WERI-Rb-1 (cell line): ENCODE results near the gene AMPH.
"Not testable (repeated sequence)": the region's sequence is repeated elsewhere in the genome, so short reads cannot be mapped to it uniquely, and the experiment has no call there.

ENCODE experiments used
- DNase-seq: peaks from one replicate; pipeline ENCODE4 v3.0.0-alpha.2; 2020
- H3K27ac ChIP-seq: fragments of 250-450 bp; sonication (Bioruptor Pico); 2 replicates; pipeline ENCODE4 v1.5.1; 2020; ENCODE audit warnings: mild to moderate bottlenecking, moderate library complexity
- H3K27me3 ChIP-seq: fragments of 250-450 bp; sonication (Bioruptor Pico); 2 replicates; pipeline ENCODE4 v1.5.1; 2021; ENCODE audit warnings: mild to moderate bottlenecking, low read depth, moderate library complexity; ENCODE audit not compliant: insufficient read depth, severe bottlenecking
- H3K36me3 ChIP-seq: fragments of 250-450 bp; sonication (Bioruptor Pico); 2 replicates; pipeline ENCODE4 v1.5.1; 2020; ENCODE audit warnings: mild to moderate bottlenecking, moderate library complexity
- H3K4me3 ChIP-seq: 2 replicates; pipeline ENCODE4 v1.5.1; 2011; ENCODE audit warnings: low read depth, mild to moderate bottlenecking, control low read depth, low read length
- H3K9me3 ChIP-seq: fragments of 250-450 bp; sonication (Bioruptor Pico); 2 replicates; pipeline ENCODE4 v1.5.1; 2021; ENCODE audit warnings: mild to moderate bottlenecking, moderate library complexity; ENCODE audit not compliant: severe bottlenecking
- TF ChIP-seq, protein P1 (sequence below): IDR thresholded peaks from 2 replicates; pipeline ENCODE4 v1.5.1; 2011; ENCODE audit warnings: low read depth, mild to moderate bottlenecking, control low read depth, inconsistent platforms, low read length

Gene AMPH

DNA sequence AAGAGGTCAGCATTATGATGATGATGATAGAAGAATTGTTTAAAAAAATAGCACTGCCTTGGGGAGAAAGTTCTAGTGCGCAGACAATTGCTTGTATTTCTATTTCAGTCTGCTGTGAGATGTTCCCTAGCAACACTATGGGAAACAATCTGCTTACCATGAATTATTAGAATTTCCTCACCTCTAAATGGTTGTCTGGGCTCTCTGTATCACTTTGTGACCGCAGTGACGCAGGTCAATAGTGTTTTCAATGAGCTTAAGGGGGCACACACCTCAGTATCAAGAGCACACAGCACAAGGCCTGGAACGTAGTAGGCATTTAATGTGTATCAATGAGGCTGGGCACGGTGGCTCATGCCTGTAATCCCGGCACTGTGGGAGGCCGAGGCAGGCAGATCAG, 258.9 kb downstream of the AMPH start:
- Histone ChIP-seq H3K27ac (no peak overlapping the region), H3K36me3 (no peaks in the 10 kb centered on the region), H3K4me3 (no peak overlapping the region), H3K27me3 (no peaks in the 10 kb centered on the region), H3K9me3 (no peaks in the 10 kb centered on the region)
- DNase-seq, result no peak
- TF ChIP-seq, protein P1, sequence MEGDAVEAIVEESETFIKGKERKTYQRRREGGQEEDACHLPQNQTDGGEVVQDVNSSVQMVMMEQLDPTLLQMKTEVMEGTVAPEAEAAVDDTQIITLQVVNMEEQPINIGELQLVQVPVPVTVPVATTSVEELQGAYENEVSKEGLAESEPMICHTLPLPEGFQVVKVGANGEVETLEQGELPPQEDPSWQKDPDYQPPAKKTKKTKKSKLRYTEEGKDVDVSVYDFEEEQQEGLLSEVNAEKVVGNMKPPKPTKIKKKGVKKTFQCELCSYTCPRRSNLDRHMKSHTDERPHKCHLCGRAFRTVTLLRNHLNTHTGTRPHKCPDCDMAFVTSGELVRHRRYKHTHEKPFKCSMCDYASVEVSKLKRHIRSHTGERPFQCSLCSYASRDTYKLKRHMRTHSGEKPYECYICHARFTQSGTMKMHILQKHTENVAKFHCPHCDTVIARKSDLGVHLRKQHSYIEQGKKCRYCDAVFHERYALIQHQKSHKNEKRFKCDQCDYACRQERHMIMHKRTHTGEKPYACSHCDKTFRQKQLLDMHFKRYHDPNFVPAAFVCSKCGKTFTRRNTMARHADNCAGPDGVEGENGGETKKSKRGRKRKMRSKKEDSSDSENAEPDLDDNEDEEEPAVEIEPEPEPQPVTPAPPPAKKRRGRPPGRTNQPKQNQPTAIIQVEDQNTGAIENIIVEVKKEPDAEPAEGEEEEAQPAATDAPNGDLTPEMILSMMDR, result no peak

DNA sequence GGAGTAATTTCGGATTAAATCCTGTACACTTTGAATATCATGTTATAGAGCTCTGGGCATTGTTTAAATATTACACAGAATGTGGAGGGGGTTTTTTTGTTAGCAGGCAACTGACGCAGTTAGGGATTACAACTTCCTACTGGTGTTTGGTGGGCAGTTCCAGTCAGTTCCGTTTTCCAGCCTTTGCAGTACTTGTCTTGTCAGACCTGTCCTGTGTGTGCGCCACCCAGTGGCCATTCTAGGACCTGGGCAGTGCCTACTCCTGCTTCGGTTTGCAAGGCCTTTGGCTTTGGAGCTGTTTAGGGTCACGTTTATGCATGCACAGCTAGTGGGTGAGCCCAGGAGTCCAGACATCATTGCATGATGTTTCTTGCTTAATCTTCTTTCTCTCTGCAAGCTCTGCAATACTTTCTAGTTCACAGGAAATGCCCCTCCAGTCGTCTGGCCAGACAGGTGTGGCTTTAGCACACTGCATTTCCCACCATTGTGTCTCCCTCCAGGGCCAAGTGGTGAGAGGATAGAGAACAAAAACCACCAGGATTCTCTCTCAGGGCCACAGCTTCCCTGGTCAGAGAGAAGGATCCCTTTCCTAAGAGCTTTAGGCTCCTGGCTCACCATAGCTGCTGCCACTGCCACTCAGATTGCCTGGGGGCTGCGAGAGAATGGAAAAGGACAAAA, 261.2 kb downstream of the AMPH start:
- no peaks in the 10 kb centered on the region for H3K27me3 ChIP-seq
- TF ChIP-seq, protein P1, result peak; percentile 93
- peak; percentile 89 for DNase-seq
- no peak overlapping the region for H3K4me3 ChIP-seq
- H3K27ac ChIP-seq, result no peak overlapping the region
- H3K9me3 ChIP-seq, result no peaks in the 10 kb centered on the region
- H3K36me3 ChIP-seq, result no peaks in the 10 kb centered on the region

DNA sequence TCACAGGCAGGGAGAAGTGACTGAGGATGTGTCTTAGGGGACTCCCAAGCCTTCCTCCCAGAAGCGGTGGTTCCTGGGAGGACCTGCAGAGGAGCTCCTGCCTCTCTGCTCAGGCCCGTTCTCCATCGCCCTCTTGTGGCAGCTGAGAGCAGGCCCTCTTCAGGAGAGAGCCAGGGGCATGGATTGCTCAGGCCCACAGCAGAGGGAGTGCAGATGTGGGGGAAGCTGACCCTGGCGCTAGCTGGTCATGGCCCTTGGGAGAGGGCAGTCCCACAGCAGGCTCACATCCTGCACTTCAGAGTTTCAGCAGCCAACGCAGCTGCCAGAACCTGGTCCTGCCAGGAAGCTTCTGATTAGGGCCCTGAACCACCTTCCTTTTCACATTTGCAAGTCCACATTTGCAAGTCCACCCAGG, 263.0 kb downstream of the AMPH start:
- peak; percentile 90 for DNase-seq
- Histone ChIP-seq H3K27ac (no peak overlapping the region), H3K9me3 (no peaks in the 10 kb centered on the region), H3K27me3 (no peaks in the 10 kb centered on the region), H3K4me3 (no peak overlapping the region), H3K36me3 (no peaks in the 10 kb centered on the region)
- TF ChIP-seq, protein P1, result peak; percentile 90

DNA sequence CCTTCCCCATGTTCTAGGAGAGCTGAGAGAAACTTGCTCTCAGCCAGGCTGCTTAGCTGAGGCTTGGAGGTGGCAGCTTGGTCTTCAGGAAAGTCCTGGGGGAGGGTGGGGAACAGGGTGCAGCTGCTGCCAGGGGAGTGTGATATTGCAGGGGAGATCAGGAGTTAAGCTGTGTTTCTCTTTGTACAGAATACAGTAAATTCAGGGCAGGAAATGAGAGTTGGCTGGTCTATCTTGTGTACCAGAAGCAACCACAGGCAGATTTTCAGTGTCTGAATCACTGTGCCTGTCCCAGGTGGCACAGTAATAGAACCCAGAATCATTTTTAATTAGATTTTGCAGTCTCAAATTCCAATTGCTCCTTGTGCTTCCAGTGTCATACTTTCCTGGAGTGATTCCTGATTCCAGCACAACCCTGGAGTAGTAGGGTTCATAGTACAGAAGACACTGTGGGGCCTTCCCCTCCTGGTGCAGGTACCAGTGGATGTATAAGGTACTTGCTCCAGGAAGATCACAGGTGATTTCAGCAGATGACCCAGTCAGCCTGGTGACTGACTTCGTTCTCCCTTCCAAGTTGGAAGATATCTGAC, 263.8 kb downstream of the AMPH start:
- Histone ChIP-seq H3K4me3 (no peak overlapping the region), H3K36me3 (no peaks in the 10 kb centered on the region), H3K9me3 (no peaks in the 10 kb centered on the region), H3K27ac (peak overlapping the region; percentile 56), H3K27me3 (no peaks in the 10 kb centered on the region)
- DNase-seq, result peak; percentile 43
- TF ChIP-seq, protein P1, result no peak

DNA sequence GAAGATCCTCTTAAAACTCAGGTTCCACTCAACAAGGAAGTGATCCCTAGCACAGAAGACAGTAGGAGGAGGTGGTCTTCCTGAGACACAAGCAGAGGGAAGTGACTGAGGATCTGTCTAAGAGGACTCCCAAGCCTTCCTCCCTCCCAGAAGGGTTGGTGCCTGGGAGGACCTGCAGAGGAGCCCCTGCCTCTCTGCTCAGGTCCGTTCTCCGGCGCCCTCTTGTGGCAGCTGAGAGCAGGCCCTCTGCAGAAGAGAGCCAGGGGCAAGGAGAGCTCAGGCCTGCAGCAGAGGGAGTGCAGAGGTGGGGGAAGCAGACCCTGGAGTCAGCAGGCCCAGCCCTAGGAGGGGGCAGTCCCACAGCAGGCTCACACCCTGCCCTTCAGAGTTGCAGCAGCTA, 267.8 kb downstream of the AMPH start:
- DNase-seq, result peak; percentile 66
- not testable (repeated sequence) for H3K4me3 ChIP-seq

DNA sequence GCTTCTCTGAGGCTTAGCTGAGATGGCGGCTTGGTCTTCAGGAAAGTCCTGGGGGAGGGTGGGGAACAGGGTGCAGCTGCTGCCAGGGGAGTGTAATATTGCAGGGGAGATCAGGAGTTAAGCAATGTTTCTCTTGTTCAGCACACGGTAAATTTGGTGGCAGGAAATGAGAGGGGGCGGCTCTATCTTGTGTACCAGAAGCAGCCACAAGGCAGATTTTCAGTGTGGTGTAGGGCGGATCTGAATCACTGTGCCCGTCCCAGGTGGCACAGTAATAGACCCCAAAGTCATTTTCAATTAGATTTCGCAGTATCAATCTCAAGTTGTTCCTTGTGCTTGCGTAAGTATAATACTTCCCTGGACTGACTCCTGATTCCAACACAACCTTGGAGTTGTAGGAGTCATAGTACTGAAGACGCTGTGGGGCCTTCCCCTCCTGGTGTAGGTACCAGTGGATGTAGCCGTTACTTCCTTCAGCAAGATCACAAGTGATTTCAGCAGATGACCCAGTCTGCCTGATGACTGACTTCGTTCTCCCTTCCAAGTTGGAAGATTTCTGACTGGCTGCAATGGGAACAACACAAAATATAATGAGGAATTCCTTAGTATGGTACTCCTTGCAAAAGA, 268.4 kb downstream of the AMPH start:
- not testable (repeated sequence) for H3K4me3 ChIP-seq, H3K27me3 ChIP-seq, H3K36me3 ChIP-seq, H3K27ac ChIP-seq, DNase-seq, H3K9me3 ChIP-seq

More for the DNA sequence above, 267.8 kb downstream of the AMPH start:
- H3K27me3 ChIP-seq, H3K9me3 ChIP-seq, H3K27ac ChIP-seq, H3K36me3 ChIP-seq: not testable (repeated sequence)
- TF ChIP-seq, protein P1, result peak; percentile 72
